Dendritic cell treated with granulocyte-macrophage colony-stimulating factor and Interleukin-4, amounts not matched to agents 40 ng/mL and 50 ng/mL, for 4 days (primary cell): ENCODE data around the gene RTF1.
"Not testable (repeated sequence)": the region's sequence is repeated elsewhere in the genome, so short reads cannot be mapped to it uniquely, and the experiment has no call there.

Source experiments
- H3K27ac Mint-ChIP-seq: one replicate; pipeline ENCODE4 v1.8.0; 2022; ENCODE audit warnings: mild to moderate bottlenecking, mixed read lengths
- H3K27me3 Mint-ChIP-seq: one replicate; pipeline ENCODE4 v1.8.0; 2022; ENCODE audit warnings: mild to moderate bottlenecking, mixed read lengths
- H3K36me3 Mint-ChIP-seq: one replicate; pipeline ENCODE4 v1.8.0; 2022; ENCODE audit warnings: low read depth, mixed read lengths
- H3K4me1 Mint-ChIP-seq: one replicate; pipeline ENCODE4 v1.8.0; 2022; ENCODE audit warnings: low read depth, mixed read lengths
- H3K4me3 Mint-ChIP-seq: one replicate; pipeline ENCODE4 v1.8.0; 2022; ENCODE audit warnings: mild to moderate bottlenecking, moderate library complexity, mixed read lengths
- H3K9me3 Mint-ChIP-seq: one replicate; pipeline ENCODE4 v1.8.0; 2022; ENCODE audit warnings: mixed read lengths
- intact Hi-C: fragments of 100-400 bp; cut with micrococcal nuclease; formaldehyde crosslinking; loops from one replicate; pipeline ENCODE4 v1.15.0; 2022

The RTF1 gene

GRCh38 chr15:41416742-41417417 is at the start of gene RTF1:
RTF1 (plus strand) TSS chr15:41417095; CDS start chr15:41417116, 21 bp downstream.
- intact Hi-C loops, result loop anchor here (2.0 kb wide), 1 partner anchor 14 kb away; the partner anchor contains the start of gene NDUFAF1
- H3K9me3 Mint-ChIP-seq, result no peaks in the 10 kb centered on the region
- H3K36me3 Mint-ChIP-seq, result peaks cover 16% of the 10 kb centered on the region
- H3K27ac Mint-ChIP-seq, result peak within 1 kb of the TSS; percentile 92
- H3K27me3 Mint-ChIP-seq, result no peaks in the 10 kb centered on the region
- H3K4me1 Mint-ChIP-seq, result peaks cover 48% of the 10 kb centered on the region
- peak within 1 kb of the TSS; percentile 98 for H3K4me3 Mint-ChIP-seq

- Mint-ChIP-seq H3K27ac (no peak overlapping the region), H3K36me3 (peaks cover 30% of the 10 kb centered on the region), H3K27me3 (no peaks in the 10 kb centered on the region), H3K9me3 (no peaks in the 10 kb centered on the region), H3K4me3 (no peak overlapping the region), H3K4me1 (no peaks in the 10 kb centered on the region)
- intact Hi-C loops, result no loop called here
These were observed 49.5 kb upstream of the RTF1 start for GRCh38 chr15:41367418-41367817.

- Mint-ChIP-seq H3K4me1 (peaks cover 14% of the 10 kb centered on the region), H3K27ac (no peak overlapping the region), H3K36me3 (peaks cover 17% of the 10 kb centered on the region), H3K27me3 (no peaks in the 10 kb centered on the region), H3K4me3 (no peak overlapping the region), H3K9me3 (no peaks in the 10 kb centered on the region)
- intact Hi-C loops, result no loop called here
These were observed 38.9 kb upstream of the RTF1 start for GRCh38 chr15:41377978-41378377.

- H3K9me3 Mint-ChIP-seq, H3K4me3 Mint-ChIP-seq, H3K27me3 Mint-ChIP-seq, H3K4me1 Mint-ChIP-seq, intact Hi-C loops, H3K27ac Mint-ChIP-seq: not testable (repeated sequence)
- H3K36me3 Mint-ChIP-seq, result peaks cover 41% of the 10 kb centered on the region
These were observed 32.7 kb upstream of the RTF1 start for GRCh38 chr15:41383974-41384749.

GRCh38 chr15:41387646-41388045 is 29.2 kb upstream of the RTF1 start:
- peaks cover 9% of the 10 kb centered on the region for H3K4me1 Mint-ChIP-seq
- no peaks in the 10 kb centered on the region for H3K27me3 Mint-ChIP-seq
- H3K36me3 Mint-ChIP-seq, result peaks cover 59% of the 10 kb centered on the region
- H3K27ac Mint-ChIP-seq, result peak overlapping the region; percentile 49
- intact Hi-C loops, result no loop called here
- no peaks in the 10 kb centered on the region for H3K9me3 Mint-ChIP-seq
- no peak overlapping the region for H3K4me3 Mint-ChIP-seq

- Mint-ChIP-seq H3K4me3 (no peak overlapping the region), H3K27me3 (no peaks in the 10 kb centered on the region), H3K27ac (no peak overlapping the region), H3K4me1 (peaks cover 21% of the 10 kb centered on the region), H3K36me3 (peaks cover 81% of the 10 kb centered on the region), H3K9me3 (no peaks in the 10 kb centered on the region)
- intact Hi-C loops, result no loop called here
These were observed 24.2 kb upstream of the RTF1 start for GRCh38 chr15:41392659-41393058.

- Mint-ChIP-seq H3K36me3 (peaks cover 71% of the 10 kb centered on the region), H3K4me3 (no peak overlapping the region), H3K27me3 (no peaks in the 10 kb centered on the region), H3K4me1 (peaks cover 18% of the 10 kb centered on the region), H3K27ac (no peak overlapping the region), H3K9me3 (no peaks in the 10 kb centered on the region)
- intact Hi-C loops, result no loop called here
These were observed 22.0 kb upstream of the RTF1 start for GRCh38 chr15:41394924-41395323.

- Mint-ChIP-seq H3K36me3 (peaks cover 64% of the 10 kb centered on the region), H3K4me1 (peaks cover 23% of the 10 kb centered on the region), H3K27me3 (no peaks in the 10 kb centered on the region), H3K4me3 (no peak overlapping the region), H3K27ac (peak overlapping the region; percentile 3), H3K9me3 (no peaks in the 10 kb centered on the region)
- intact Hi-C loops, result no loop called here
These were observed 20.8 kb upstream of the RTF1 start for GRCh38 chr15:41396111-41396510.

- no peaks in the 10 kb centered on the region for H3K9me3 Mint-ChIP-seq
- peaks cover 23% of the 10 kb centered on the region for H3K36me3 Mint-ChIP-seq
- no peaks in the 10 kb centered on the region for H3K27me3 Mint-ChIP-seq
- peak overlapping the region; percentile 97 for H3K27ac Mint-ChIP-seq
- intact Hi-C loops, result loop anchor here (2.0 to 10.0 kb wide), 2 partner anchors 15 to 117 kb away; partner anchors contain the start of gene RTF1
- H3K4me3 Mint-ChIP-seq, result peak overlapping the region; percentile 96
- peaks cover 35% of the 10 kb centered on the region for H3K4me1 Mint-ChIP-seq
These were observed 15.0 kb upstream of the RTF1 start for GRCh38 chr15:41401904-41402267.

- Mint-ChIP-seq H3K27ac (no peak overlapping the region), H3K9me3 (no peaks in the 10 kb centered on the region), H3K4me3 (no peak overlapping the region), H3K27me3 (no peaks in the 10 kb centered on the region), H3K36me3 (peaks cover 8% of the 10 kb centered on the region), H3K4me1 (peaks cover 47% of the 10 kb centered on the region)
- intact Hi-C loops, result loop anchor here (10.0 kb wide), 1 partner anchor 123 kb away; no protein-coding TSS in a partner anchor
These were observed 9.6 kb upstream of the RTF1 start for GRCh38 chr15:41407341-41407740.

- Mint-ChIP-seq H3K4me1 (peaks cover 41% of the 10 kb centered on the region), H3K36me3 (no peaks in the 10 kb centered on the region), H3K27ac (no peak overlapping the region), H3K9me3 (no peaks in the 10 kb centered on the region), H3K27me3 (no peaks in the 10 kb centered on the region), H3K4me3 (no peak overlapping the region)
- intact Hi-C loops, result loop anchor here (10.0 kb wide), 1 partner anchor 123 kb away; no protein-coding TSS in a partner anchor
These were observed 8.7 kb upstream of the RTF1 start for GRCh38 chr15:41408234-41408641.

GRCh38 chr15:41411031-41411430 is 5.9 kb upstream of the RTF1 start:
- no peaks in the 10 kb centered on the region for H3K9me3 Mint-ChIP-seq
- no peak overlapping the region for H3K4me3 Mint-ChIP-seq
- no peak overlapping the region for H3K27ac Mint-ChIP-seq
- peaks cover 25% of the 10 kb centered on the region for H3K4me1 Mint-ChIP-seq
- intact Hi-C loops, result no loop called here
- no peaks in the 10 kb centered on the region for H3K36me3 Mint-ChIP-seq
- H3K27me3 Mint-ChIP-seq, result no peaks in the 10 kb centered on the region

GRCh38 chr15:41411441-41411840 is 5.5 kb upstream of the RTF1 start:
- Mint-ChIP-seq H3K4me3 (no peak overlapping the region), H3K9me3 (no peaks in the 10 kb centered on the region), H3K27ac (no peak overlapping the region), H3K4me1 (peaks cover 29% of the 10 kb centered on the region), H3K36me3 (peaks cover 3% of the 10 kb centered on the region), H3K27me3 (no peaks in the 10 kb centered on the region)
- intact Hi-C loops, result no loop called here

- Mint-ChIP-seq H3K9me3 (no peaks in the 10 kb centered on the region), H3K27ac (peak overlapping the region; percentile 92), H3K4me1 (peaks cover 44% of the 10 kb centered on the region), H3K27me3 (no peaks in the 10 kb centered on the region), H3K36me3 (peaks cover 16% of the 10 kb centered on the region), H3K4me3 (peak overlapping the region; percentile 98)
- intact Hi-C loops, result loop anchor here (2.0 kb wide), 1 partner anchor 13 kb away; the partner anchor contains the start of gene NDUFAF1
These were observed 660 bp upstream of the RTF1 start for GRCh38 chr15:41416128-41416741.
